HCT116 (cell line): ENCODE results near the gene FAM209B. TPM values are rescaled to one million over a fixed set of nuclear protein-coding genes. Genes with fewer than 3 reads are reported as not detected.

Source experiments
- ATAC-seq: fragments of 200-7000 bp; cut with Tn5 transposase; 2 replicates; pipeline ENCODE4 v1.9.1; 2020; ENCODE audit warnings: mild to moderate bottlenecking, moderate library complexity
- BruUV-seq: library from RNA; stranded (reverse); fragments of 400-500 nt; replicated peaks from 2 replicates; lab custom pipeline; 2021; lab: Mats Ljungman, UMichigan
- CTCF ChIA-PET: fragments of 300-600 bp; sonication (Branson Sonifier 250); formaldehyde crosslinking; loops from one replicate; lab custom pipeline; 2021; ENCODE audit warnings: antibody characterized with exemption; lab: Charles Lee
- POLR2A ChIA-PET: fragments of 300-600, 350-600 bp; sonication (Branson Sonifier 250); formaldehyde crosslinking; loops from one replicate; lab custom pipeline; 2021; ENCODE audit warnings: antibody characterized with exemption; lab: Charles Lee
- RAD21 ChIA-PET, 2 experiments: fragments of 300-600 bp; sonication (Branson Sonifier 250); formaldehyde crosslinking; loops; one replicate each; lab custom pipeline; 2023; ENCODE audit warnings: low total read pairs in 2 of 2; ENCODE audit not compliant: uncharacterized antibody in 2 of 2, unreplicated experiment in 2 of 2, low non-redundant PET in 1 of 2; lab: Charles Lee
- DNase-seq: peaks from one replicate; pipeline ENCODE4 v3.0.0-alpha.2; 2010; ENCODE audit warnings: low read depth, low spot score
- H2AFZ ChIP-seq: fragments of 200-600 bp; shearing (Covaris generic), sonication (generic); 2 replicates; pipeline ENCODE4 v1.6.1; 2017; ENCODE audit warnings: low read depth, mixed run types, mixed read lengths, antibody characterized with exemption, low read length; ENCODE audit not compliant: poor library complexity, severe bottlenecking
- H3K27ac ChIP-seq: 2 replicates; pipeline ENCODE4 v1.5.1; 2012; ENCODE audit warnings: low read depth, low read length
- H3K27me3 ChIP-seq: fragments of 200-600 bp; sonication (generic); 2 replicates; pipeline ENCODE4 v1.6.1; 2016; ENCODE audit warnings: mixed run types, low read length, mixed read lengths; ENCODE audit not compliant: insufficient read depth
- H3K36me3 ChIP-seq, 2 experiments: fragments of 200-500 bp in 1 of 2; fragments of 200-600 bp in 1 of 2; sonication (Bioruptor generic) in 1 of 2; sonication (generic) in 1 of 2; 2 replicates each; pipeline versions ENCODE4 v1.5.1 to v1.6.1; 2014 to 2016; ENCODE audit warnings: low read length in 2 of 2, inconsistent platforms in 1 of 2, mixed read lengths in 1 of 2, mixed run types in 1 of 2; ENCODE audit not compliant: insufficient read depth in 2 of 2, control insufficient read depth in 1 of 2
- H3K4me1 ChIP-seq, 2 experiments: fragments of 200-600 bp in 1 of 2; sonication (generic) in 1 of 2; 2 replicates each; pipeline versions ENCODE4 v1.5.1 to v1.6.1; 2012 to 2017; ENCODE audit warnings: low read length in 2 of 2, inconsistent platforms in 1 of 2, mild to moderate bottlenecking in 1 of 2, mixed read lengths in 1 of 2, mixed run types in 1 of 2, moderate library complexity in 1 of 2; ENCODE audit not compliant: insufficient read depth in 2 of 2, control insufficient read depth in 1 of 2
- H3K4me2 ChIP-seq: fragments of 200-600 bp; sonication (generic); 2 replicates; pipeline ENCODE4 v1.6.1; 2017; ENCODE audit warnings: mixed run types, low read length, mixed read lengths
- H3K4me3 ChIP-seq, 2 experiments: fragments of 200-600 bp in 1 of 2; sonication (generic) in 1 of 2; replicated peaks in 1 of 2; 2 replicates each; pipeline ENCODE4 v1.5.1; 2011 to 2016; ENCODE audit warnings: low read length in 2 of 2, control low read depth in 1 of 2, low read depth in 1 of 2, mild to moderate bottlenecking in 1 of 2, mixed read lengths in 1 of 2, mixed run types in 1 of 2
- H3K79me2 ChIP-seq: fragments of 200-600 bp; sonication (generic); 2 replicates; pipeline ENCODE4 v1.6.1; 2017; ENCODE audit warnings: mild to moderate bottlenecking, mixed run types, low read length, moderate library complexity, mixed read lengths; ENCODE audit not compliant: insufficient read depth
- H3K9ac ChIP-seq: fragments of 200-600 bp; sonication (generic); 2 replicates; pipeline ENCODE4 v1.6.1; 2016; ENCODE audit warnings: low read length, mixed read lengths
- H3K9me2 ChIP-seq: fragments of 200-600 bp; sonication (generic), shearing (Covaris generic); 2 replicates; pipeline ENCODE4 v1.6.1; 2017; ENCODE audit warnings: mixed run types, mild to moderate bottlenecking, moderate library complexity; ENCODE audit not compliant: insufficient read depth
- H3K9me3 ChIP-seq, 2 experiments: fragments of 200-500 bp in 1 of 2; fragments of 200-600 bp in 1 of 2; sonication (Bioruptor generic) in 1 of 2; sonication (generic) in 1 of 2; 2 replicates each; pipeline ENCODE4 v1.6.1; 2014 to 2017; ENCODE audit warnings: low read length in 2 of 2, mixed read lengths in 2 of 2, inconsistent platforms in 1 of 2, low read depth in 1 of 2, mild to moderate bottlenecking in 1 of 2, mixed run types in 1 of 2, moderate library complexity in 1 of 2; ENCODE audit not compliant: control insufficient read depth in 1 of 2, insufficient read depth in 1 of 2
- H4K20me1 ChIP-seq: fragments of 200-600 bp; sonication (generic), shearing (Covaris generic); 2 replicates; pipeline ENCODE4 v1.6.1; 2017; ENCODE audit warnings: mixed run types, mild to moderate bottlenecking, moderate library complexity; ENCODE audit not compliant: insufficient read depth
- ATF3 ChIP-seq: IDR thresholded peaks from 2 replicates; pipeline ENCODE4 v1.6.1; 2012
- CBX3 ChIP-seq: IDR thresholded peaks from 2 replicates; pipeline ENCODE4 v1.6.1; 2012; ENCODE audit warnings: low read depth
- CTCF ChIP-seq, 3 experiments: fragments of 200-600 bp in 1 of 3; sonication (generic) in 1 of 3; IDR thresholded peaks in 2 of 3; conservative IDR thresholded peaks in 1 of 3; 2 replicates each; pipeline ENCODE4 v1.5.1; 2012 to 2017; ENCODE audit warnings: low read depth in 2 of 3, low read length in 2 of 3, antibody characterized with exemption in 1 of 3, borderline replicate concordance in 1 of 3, control low read depth in 1 of 3, mild to moderate bottlenecking in 1 of 3, mixed read lengths in 1 of 3, mixed run types in 1 of 3, moderate library complexity in 1 of 3; ENCODE audit not compliant: insufficient read depth in 1 of 3
- EGR1 ChIP-seq: IDR thresholded peaks from 2 replicates; pipeline ENCODE4 v1.6.1; 2012; ENCODE audit warnings: low read depth
- MAX ChIP-seq: IDR thresholded peaks from 2 replicates; pipeline ENCODE4 v1.6.1; 2012
- POLR2A ChIP-seq: IDR thresholded peaks from 2 replicates; pipeline ENCODE4 v1.7.0; 2011; ENCODE audit warnings: borderline replicate concordance; ENCODE audit not compliant: insufficient read depth, insufficient read length; ENCODE audit errors: extremely low read depth
- TCF7L2 ChIP-seq: IDR thresholded peaks from 2 replicates; pipeline ENCODE4 v1.7.0; 2011; ENCODE audit warnings: borderline replicate concordance, inconsistent platforms; ENCODE audit not compliant: insufficient read depth, insufficient read length; ENCODE audit errors: extremely low read depth
- ZFX ChIP-seq: fragments of 450-650 bp; IDR thresholded peaks from 2 replicates; pipeline ENCODE4 v1.6.1; 2017
- intact Hi-C: fragments of 100-400 bp; cut with micrococcal nuclease; formaldehyde crosslinking; loops from 2 replicates; pipeline ENCODE4 v1.10.0; 2022
- total RNA-seq: library from RNA; stranded (reverse); gene quantifications from one replicate; pipeline ENCODE4 v1.2.1, GENCODE V29; 2021; ENCODE audit not compliant: unreplicated experiment

Gene FAM209B
- total RNA-seq, 1 experiment from 2014 or later, result not detected

- Histone ChIP-seq H3K4me2 (no peak overlapping the region), H3K27ac (no peak overlapping the region), H3K4me3 (no peak overlapping the region), H3K4me1 (no peaks in the 10 kb centered on the region), H3K79me2 (no peaks in the 10 kb centered on the region), H3K27me3 (no peaks in the 10 kb centered on the region), H3K9ac (no peak overlapping the region), H3K9me3 (peaks cover 0 to 7% of the 10 kb centered on the region in 2 experiments; a peak in 1 of 4 replicates), H2AFZ (no peak overlapping the region), H3K9me2 (no peaks in the 10 kb centered on the region), H4K20me1 (no peaks in the 10 kb centered on the region), H3K36me3 (peaks cover 20 to 23% of the 10 kb centered on the region in 2 experiments; a peak in 3 of 4 replicates)
- POLR2A ChIA-PET, result no interaction called here
- DNase-seq (no peak), ATAC-seq (no peak)
- CTCF ChIA-PET, result no interaction called here
- no TSS peak for BruUV-seq
- TF ChIP-seq CBX3 (no peak), MAX (no peak), EGR1 (no peak), ATF3 (no peak), ZFX (no peak), TCF7L2 (no peak), POLR2A (no peak), CTCF (IDR thresholded peaks at IDR 0.05 in 2 of 3, conservative IDR thresholded peaks at IDR 0.05 in 1 of 3; ENCODE audit: borderline replicate concordance in 1 of 3, insufficient read depth in 1 of 3, low read depth in 2 of 3, low read length in 2 of 3) (no peak)
- intact Hi-C loops, result no loop called here
- RAD21 ChIA-PET, result no interaction called here
Measured at GRCh38 chr20:56517211-56517610, 15.8 kb upstream of the FAM209B start.
